HG02870 (cell line): ENCODE measurements around the gene ORAI1.
A peak's percentile ranks its signal among the peaks of the same experiment; 100 is the strongest.
"Not testable (repeated sequence)": the region's sequence is repeated elsewhere in the genome, so short reads cannot be mapped to it uniquely, and the experiment has no call there.

ENCODE experiments used
- ATAC-seq: cut with Tn5 transposase; IDR thresholded peaks from one replicate; pipeline ENCODE4 v1.9.1; 2021; ENCODE audit warnings: mild to moderate bottlenecking, moderate library complexity; ENCODE audit not compliant: unreplicated experiment

The ORAI1 gene

GRCh38 chr12:121626087-121626852, at the start of gene ORAI1:
Gene ORAI1 (plus strand): TSS chr12:121626530.
- peak; percentile 60 for ATAC-seq

GRCh38 chr12:121576851-121577391, 49.4 kb upstream of the ORAI1 start:
- no peak for ATAC-seq

- no peak for ATAC-seq
Observed at GRCh38 chr12:121577443-121578180, 48.7 kb upstream of the ORAI1 start.

- ATAC-seq, result no peak
Observed at GRCh38 chr12:121578230-121579189, 47.8 kb upstream of the ORAI1 start.

- ATAC-seq, result no peak
Observed at GRCh38 chr12:121579190-121579791, 47.0 kb upstream of the ORAI1 start.

- ATAC-seq, result no peak
Observed at GRCh38 chr12:121579981-121580868, 46.1 kb upstream of the ORAI1 start.

- ATAC-seq, result no peak
Observed at GRCh38 chr12:121580959-121581685, 45.2 kb upstream of the ORAI1 start, which contains the start of gene KDM2B. Gene KDM2B (minus strand): TSS chr12:121581023. CDS start chr12:121580911, 112 bp downstream.

- no peak for ATAC-seq
Observed at GRCh38 chr12:121581686-121582429, 44.5 kb upstream of the ORAI1 start.

- ATAC-seq, result no peak
Observed at GRCh38 chr12:121582583-121583333, 43.6 kb upstream of the ORAI1 start.

- not testable (repeated sequence) for ATAC-seq
Observed at GRCh38 chr12:121583334-121583661, 43.0 kb upstream of the ORAI1 start.

GRCh38 chr12:121584885-121585284, 41.4 kb upstream of the ORAI1 start:
- ATAC-seq, result not testable (repeated sequence)

- ATAC-seq, result peak; percentile 40
Observed at GRCh38 chr12:121590476-121591143, 35.7 kb upstream of the ORAI1 start.

- ATAC-seq, result no peak
Observed at GRCh38 chr12:121592320-121592719, 34.0 kb upstream of the ORAI1 start.

- ATAC-seq, result no peak
Observed at GRCh38 chr12:121595520-121595919, 30.8 kb upstream of the ORAI1 start.

GRCh38 chr12:121596526-121596925, 29.8 kb upstream of the ORAI1 start:
- no peak for ATAC-seq

GRCh38 chr12:121600702-121601336, 25.5 kb upstream of the ORAI1 start:
- ATAC-seq, result no peak
